ENCODE measurements around the gene CRYGS.
A peak's percentile ranks its signal among the peaks of the same experiment; 100 is the strongest.
"Not testable (repeated sequence)": the region's sequence is repeated elsewhere in the genome, so short reads cannot be mapped to it uniquely, and the experiment has no call there.

CRYGS gene

GRCh38 chr3:186552408-186553031 lies 8.3 kb upstream of the CRYGS start:
- DNase-seq, result no peak

DNA sequence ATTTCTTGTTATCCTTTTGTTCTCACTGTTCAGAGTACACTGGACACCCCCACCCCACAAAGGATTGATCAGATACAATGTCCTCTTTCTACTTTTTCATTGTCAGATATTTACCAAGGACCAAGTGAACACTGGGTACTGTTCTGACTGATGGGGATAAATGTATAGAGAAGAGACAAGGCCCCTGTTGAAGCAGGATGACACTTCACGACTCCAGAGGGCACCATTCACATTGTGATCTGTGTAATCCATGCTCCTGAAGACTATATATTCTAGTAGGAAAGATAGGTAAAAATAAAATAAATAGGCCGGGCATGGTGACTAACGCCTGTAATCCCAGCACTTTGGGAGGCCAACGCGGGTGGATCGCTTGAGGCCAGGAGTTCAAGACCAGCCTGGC lies 7.2 kb upstream of the CRYGS start:
- DNase-seq, result peak; percentile 26

GRCh38 chr3:186549497-186549896 lies 5.3 kb upstream of the CRYGS start:
- DNase-seq, result no peak

DNA sequence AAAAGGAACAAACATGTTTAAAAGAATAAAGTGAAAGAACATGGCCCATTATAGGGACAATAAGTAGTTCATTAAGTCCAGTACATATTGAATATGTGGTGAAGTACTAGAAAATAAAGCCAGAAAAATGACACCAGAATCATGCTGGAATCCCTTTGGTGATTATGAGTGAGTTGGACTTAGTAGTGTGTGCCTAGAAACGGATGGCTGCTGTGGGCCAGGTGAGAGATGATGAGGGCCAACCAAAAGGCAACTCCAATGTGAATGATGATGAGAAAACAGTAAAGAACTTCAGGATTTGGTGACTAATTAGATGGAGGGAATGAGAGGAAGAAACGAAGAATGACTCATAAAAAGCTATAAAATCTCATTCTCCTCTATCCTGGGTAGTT lies 3.3 kb downstream of the CRYGS start:
- no peak for DNase-seq

GRCh38 chr3:186540221-186540834 lies 3.9 kb downstream of the CRYGS start:
- peak; percentile 87 for DNase-seq

- DNase-seq, result no peak
Measured at GRCh38 chr3:186538779-186539178, 5.4 kb downstream of the CRYGS start.

DNA sequence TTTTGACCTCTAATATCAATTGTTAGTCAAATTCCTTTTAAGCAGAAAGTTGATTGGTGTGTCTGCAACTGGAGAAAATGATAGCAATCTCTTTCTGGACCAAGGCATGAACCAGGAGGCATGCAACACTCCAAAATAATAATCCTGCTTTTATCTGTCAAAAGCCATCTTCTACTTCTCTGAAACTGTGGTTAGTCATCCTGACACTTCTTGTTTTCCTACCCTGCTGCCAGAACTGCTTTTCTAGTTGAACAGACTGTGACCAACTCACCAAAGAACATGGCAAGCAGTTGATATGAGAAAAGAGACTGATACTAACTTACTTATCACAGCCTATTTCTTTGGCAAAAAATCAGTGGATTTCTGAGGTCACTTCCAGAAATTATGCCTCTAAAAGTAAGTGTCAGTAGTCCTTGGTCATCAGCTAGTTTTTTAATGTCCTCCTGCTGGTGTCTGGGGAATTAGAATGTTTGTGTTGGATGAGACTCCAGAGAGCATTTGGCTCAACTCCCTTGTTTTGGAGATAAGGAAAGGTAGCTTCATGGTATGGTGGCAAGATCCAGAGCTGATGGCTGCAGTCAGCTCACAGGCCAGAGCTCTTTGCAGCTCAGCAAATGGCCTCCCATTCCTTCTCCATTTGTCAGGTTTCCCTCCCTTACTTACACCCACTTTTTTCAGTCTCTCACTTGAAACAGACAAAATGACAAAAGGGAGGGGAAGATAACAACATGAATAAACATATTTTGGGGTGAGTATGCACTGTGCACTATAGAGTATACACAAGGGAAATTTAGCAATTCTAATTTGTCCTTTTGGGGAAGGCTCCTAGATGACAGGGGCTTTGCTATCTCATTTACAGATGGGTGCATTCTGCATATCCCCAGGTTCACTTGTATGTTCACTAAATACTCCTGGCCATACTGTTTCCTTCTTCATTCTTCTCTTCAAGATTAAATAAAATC lies 7.0 kb downstream of the CRYGS start:
- no peak for DNase-seq

- DNase-seq, result no peak
Measured at GRCh38 chr3:186534113-186534669, 10.0 kb downstream of the CRYGS start.

DNA sequence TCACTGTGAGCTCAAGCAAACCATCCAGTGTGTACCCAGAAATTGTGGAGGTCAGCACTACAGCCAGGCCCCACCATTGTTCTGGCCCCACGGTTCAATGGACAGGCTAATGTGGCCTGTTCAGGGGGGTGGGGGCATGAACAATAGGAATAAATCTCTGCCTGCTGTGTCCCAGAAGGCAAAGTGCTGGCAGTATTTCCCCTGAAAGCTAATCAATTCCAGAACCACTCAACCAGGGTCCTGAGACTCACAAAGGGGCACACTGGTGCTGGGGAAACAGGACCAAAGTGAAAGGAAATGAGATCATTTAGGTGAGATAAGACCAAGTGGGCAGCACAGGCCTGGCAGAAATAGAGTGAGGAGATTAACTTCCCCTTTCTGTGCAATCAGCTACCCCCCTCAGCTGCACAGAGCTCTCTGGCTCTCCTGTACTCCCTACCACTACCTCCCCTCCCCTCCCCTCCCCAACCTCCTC lies 11.5 kb downstream of the CRYGS start:
- DNase-seq, result no peak

DNA sequence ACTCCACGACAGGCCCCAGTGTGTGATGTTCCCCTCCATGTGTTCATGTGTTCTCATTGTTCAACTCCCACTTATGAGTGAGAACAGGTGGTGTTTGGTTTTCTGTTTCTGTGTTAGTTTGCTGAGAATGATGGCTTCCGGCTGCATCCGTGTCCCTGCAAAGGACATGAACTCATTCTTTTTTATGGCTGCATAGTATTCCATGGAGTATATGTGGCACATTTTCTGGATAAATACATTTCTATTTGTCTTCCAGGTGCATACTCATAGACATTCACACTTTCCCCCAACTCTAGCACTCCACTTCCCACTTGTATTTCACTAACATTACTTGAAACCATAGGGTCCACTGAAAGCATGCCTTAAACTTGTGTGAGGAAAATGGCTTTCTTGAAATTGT lies 12.5 kb downstream of the CRYGS start:
- not testable (repeated sequence) for DNase-seq

GRCh38 chr3:186530415-186530814 lies 13.8 kb downstream of the CRYGS start:
- DNase-seq, result no peak

DNA sequence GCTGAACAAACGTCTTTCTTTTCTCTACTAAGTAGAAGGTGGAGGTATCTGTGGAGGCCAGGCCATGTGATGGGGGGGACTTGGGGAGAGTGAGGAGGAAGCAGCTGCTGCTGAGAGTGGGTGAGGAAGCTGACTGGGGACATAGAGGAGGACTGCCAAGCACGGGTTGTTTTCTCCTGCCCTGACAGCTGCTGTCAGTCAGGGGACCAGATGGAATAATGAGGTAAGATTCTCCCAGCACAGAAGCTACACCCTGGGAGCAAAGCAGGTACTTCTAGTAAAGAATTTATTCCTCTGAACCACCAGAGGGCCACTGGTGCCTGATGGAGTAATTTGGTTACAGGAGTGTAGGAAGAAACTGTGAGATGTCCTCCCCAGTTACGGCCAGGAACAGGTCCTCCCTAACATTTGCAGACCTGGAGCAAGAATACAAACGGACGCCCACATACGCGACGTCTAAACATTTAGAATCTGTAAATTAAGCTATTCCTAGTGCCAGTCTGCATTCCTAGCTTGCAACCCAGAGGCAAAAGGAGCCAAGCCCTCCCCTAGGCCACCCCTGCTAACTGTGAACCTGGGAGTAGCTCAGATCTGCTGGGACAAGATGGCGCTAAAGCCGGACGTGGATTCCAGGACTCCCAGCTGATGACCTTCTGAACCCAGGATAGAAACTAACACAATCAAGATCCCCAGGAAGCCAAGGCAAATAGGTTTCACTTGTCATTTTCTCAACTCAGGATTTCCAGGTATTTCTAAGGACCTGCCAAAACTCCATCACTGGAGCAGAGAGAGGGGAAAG lies 14.8 kb downstream of the CRYGS start:
- peak; percentile 70 for DNase-seq

DNA sequence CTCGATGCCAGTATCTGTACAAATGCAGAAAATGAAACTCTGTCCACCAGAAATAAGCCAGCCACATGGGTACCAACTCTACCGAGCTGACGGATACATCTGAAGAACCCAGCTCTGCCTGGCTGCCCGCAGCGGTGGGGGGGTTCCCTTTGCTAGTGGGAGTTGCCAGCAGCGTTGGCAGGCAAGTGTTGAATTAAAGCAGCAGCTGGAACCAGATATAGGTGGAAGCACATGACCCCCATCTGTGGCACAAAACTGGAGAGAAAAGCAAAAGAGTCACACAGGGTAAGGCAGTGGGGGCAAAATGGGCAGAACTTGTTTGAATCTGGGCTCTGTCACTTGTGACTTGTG lies 17.9 kb downstream of the CRYGS start:
- DNase-seq, result no peak

GRCh38 chr3:186525369-186526255 lies 18.6 kb downstream of the CRYGS start:
- DNase-seq, result no peak

- no peak for DNase-seq
Measured at GRCh38 chr3:186524616-186525015, 19.6 kb downstream of the CRYGS start.

DNA sequence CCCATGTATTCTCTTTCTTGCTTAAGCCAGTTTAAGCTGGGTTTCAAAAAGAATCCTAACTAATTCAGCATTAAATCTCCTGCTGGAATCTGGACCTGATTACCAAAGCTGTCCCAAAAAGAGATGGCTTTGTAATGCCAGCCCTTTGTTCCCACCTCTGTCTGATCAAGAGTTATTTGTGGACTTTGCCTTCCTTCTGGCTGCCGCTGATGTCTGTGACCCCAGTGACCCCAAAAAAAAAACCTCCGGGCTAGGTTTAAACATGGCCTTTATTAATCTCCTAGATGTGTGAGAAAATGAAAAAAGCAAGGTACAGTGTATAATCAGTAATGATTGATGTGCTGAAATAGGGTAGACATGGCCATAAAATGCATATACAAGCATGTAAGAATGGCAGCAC lies 20.7 kb downstream of the CRYGS start:
- no peak for DNase-seq

DNA sequence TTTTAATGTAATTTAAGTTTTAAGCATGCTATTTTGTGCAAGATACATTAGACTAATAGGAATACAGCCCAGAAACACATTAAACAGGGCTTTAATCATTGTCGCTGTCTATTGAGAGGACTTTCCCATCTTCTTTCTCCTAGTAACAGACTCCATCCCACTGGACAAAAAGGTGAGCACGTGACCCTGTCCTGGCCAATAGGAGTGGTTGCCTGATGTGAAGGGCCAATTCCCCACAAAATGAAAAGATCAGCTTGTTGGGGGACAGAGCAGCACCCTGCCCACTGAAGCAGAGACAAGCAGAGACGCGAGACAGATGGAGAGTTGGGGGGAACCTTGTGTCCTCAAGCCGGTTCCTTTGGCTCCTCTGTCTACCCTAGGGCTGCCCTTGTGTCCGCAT lies 21.2 kb downstream of the CRYGS start:
- DNase-seq, result no peak

GRCh38 chr3:186520957-186521842 lies 23.0 kb downstream of the CRYGS start:
- no peak for DNase-seq

DNA sequence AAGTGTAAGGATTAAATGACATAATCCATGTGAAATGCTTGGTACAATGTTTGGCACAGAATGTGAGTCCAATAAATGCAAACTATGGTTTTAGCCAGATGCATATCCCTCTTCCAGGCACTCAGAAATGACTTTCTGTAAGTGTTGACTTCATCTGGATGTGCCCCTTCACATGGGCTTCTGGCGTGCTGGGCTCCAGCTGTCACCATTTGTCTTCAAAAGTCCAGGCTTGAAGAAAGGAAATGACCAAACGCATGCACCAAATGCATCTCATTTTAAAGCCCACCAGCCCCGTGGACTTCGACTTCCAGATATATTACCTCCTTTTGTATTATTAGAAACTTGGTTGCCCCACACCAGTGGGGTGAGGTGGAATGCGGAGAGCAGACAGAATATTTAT lies 23.7 kb downstream of the CRYGS start:
- no peak for DNase-seq

- no peak for DNase-seq
Measured at GRCh38 chr3:186519021-186519658, 25.0 kb downstream of the CRYGS start.

Data from NCI-H82 (cell line).